ENCODE data around the gene BDH1.

BDH1 gene

DNA sequence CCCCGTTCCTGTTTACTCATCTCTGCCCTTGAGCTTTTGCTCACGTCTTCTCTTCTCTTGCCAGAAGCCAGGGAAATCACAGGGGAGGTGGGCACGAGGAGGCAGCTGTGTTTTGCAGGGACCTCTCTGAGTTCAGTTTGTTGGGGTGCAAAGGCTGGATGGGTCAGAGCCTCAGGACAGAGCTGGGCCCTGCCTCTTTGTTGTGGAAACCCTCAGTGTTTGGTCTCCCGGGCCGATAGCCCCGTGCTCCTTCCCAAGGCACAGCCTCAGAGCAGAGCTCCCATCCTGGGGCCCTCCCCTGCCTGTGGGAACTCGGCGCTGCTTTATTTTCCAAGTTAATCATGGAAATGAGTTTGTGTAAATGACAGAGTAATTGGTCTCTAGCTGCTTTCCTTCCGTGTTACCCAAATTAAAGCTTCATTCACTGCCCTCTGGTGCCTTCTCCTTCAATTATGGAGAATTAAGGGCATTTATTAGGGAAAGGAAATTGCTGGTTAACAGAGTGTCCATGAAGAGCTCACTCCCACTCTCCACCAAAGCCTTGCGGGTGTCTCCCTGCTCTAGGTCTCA, 40.9 kb downstream of the BDH1 start:
- H3K4me3 ChIP-seq (ENCODE audit: low read length) = no peak overlapping the region
- no peak overlapping the region for H3K27ac ChIP-seq (ENCODE audit: low read length)
- no peaks in the 10 kb centered on the region for H3K27me3 ChIP-seq (ENCODE audit: control insufficient read depth, insufficient read depth, low read length)
- H3K9ac ChIP-seq (ENCODE audit: low read length) = no peak overlapping the region
- H3K9me3 ChIP-seq (ENCODE audit: control insufficient read depth, low read depth, low read length) = no peaks in the 10 kb centered on the region
- peaks cover under 1% of the 10 kb centered on the region for H3K4me1 ChIP-seq (ENCODE audit: control insufficient read depth, low read depth, low read length)
- peaks cover 3% of the 10 kb centered on the region for H3K36me3 ChIP-seq (ENCODE audit: control insufficient read depth, low read depth, low read length)

DNA sequence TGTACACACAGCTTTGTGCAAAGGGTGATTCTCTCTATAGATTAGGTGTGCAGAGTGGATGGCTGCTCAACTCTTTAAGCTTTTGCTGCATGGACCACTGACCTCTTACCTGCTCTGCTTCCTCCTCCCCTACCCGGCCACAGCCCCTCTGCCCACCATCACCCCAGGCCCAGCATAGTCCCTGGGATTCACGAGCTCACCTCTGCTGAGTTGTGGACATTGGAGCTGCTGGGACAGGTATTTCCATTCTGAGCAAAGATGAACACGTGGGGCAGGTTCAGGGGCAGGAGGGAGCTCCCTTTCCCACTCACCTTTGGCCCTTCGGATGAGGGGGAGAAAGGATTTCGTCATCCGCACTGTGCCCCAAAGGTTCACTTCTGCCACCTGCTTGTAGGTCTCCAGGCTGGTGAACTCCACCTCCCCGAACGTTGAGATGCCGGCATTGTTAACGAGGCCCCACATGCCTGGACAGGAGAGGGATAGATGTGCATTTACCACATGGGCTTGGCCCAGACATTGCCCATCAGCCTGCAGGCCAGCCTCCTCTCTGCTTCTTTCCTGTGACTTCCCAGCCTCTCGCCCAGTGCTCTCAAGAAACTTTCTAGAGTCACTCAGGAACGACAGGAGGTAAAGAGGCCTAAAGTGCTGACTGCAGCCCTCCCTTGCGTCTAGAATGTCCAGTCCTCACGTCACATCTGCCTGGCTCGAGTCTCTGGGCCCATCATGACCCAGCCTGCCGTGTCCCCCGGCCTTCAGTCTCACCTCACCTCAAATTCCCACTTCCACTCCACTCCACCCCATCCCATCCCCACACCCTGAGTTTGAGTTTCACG, 41.6 kb downstream of the BDH1 start:
- Histone ChIP-seq H3K4me3 (ENCODE audit: low read length) (no peak overlapping the region), H3K27ac (ENCODE audit: low read length) (no peak overlapping the region), H3K9ac (ENCODE audit: low read length) (no peak overlapping the region), H3K9me3 (ENCODE audit: control insufficient read depth, low read depth, low read length) (no peaks in the 10 kb centered on the region), H3K4me1 (ENCODE audit: control insufficient read depth, low read depth, low read length) (peaks cover 6% of the 10 kb centered on the region), H3K27me3 (ENCODE audit: control insufficient read depth, insufficient read depth, low read length) (peaks cover 5% of the 10 kb centered on the region), H3K36me3 (ENCODE audit: control insufficient read depth, low read depth, low read length) (peaks cover 3% of the 10 kb centered on the region)

GRCh38 chr3:197512691-197513571, 42.8 kb downstream of the BDH1 start:
- Histone ChIP-seq H3K9ac (ENCODE audit: low read length) (no peak overlapping the region), H3K27ac (ENCODE audit: low read length) (no peak overlapping the region), H3K4me3 (ENCODE audit: low read length) (no peak overlapping the region), H3K9me3 (ENCODE audit: control insufficient read depth, low read depth, low read length) (no peaks in the 10 kb centered on the region), H3K4me1 (ENCODE audit: control insufficient read depth, low read depth, low read length) (peaks cover 6% of the 10 kb centered on the region), H3K27me3 (ENCODE audit: control insufficient read depth, insufficient read depth, low read length) (peaks cover 5% of the 10 kb centered on the region), H3K36me3 (ENCODE audit: control insufficient read depth, low read depth, low read length) (peaks cover 3% of the 10 kb centered on the region)

GRCh38 chr3:197511853-197512635, 43.7 kb downstream of the BDH1 start:
- Histone ChIP-seq H3K9me3 (ENCODE audit: control insufficient read depth, low read depth, low read length) (no peaks in the 10 kb centered on the region), H3K27ac (ENCODE audit: low read length) (no peak overlapping the region), H3K36me3 (ENCODE audit: control insufficient read depth, low read depth, low read length) (peaks cover 3% of the 10 kb centered on the region), H3K4me3 (ENCODE audit: low read length) (no peak overlapping the region), H3K27me3 (ENCODE audit: control insufficient read depth, insufficient read depth, low read length) (peaks cover 5% of the 10 kb centered on the region), H3K9ac (ENCODE audit: low read length) (no peak overlapping the region), H3K4me1 (ENCODE audit: control insufficient read depth, low read depth, low read length) (peaks cover 6% of the 10 kb centered on the region)

GRCh38 chr3:197511130-197511529, 44.6 kb downstream of the BDH1 start:
- Histone ChIP-seq H3K27ac (ENCODE audit: low read length) (no peak overlapping the region), H3K4me1 (ENCODE audit: control insufficient read depth, low read depth, low read length) (peaks cover 6% of the 10 kb centered on the region), H3K9ac (ENCODE audit: low read length) (no peak overlapping the region), H3K27me3 (ENCODE audit: control insufficient read depth, insufficient read depth, low read length) (peaks cover 5% of the 10 kb centered on the region), H3K9me3 (ENCODE audit: control insufficient read depth, low read depth, low read length) (no peaks in the 10 kb centered on the region), H3K36me3 (ENCODE audit: control insufficient read depth, low read depth, low read length) (peaks cover 3% of the 10 kb centered on the region), H3K4me3 (ENCODE audit: low read length) (no peak overlapping the region)

- no peak overlapping the region for H3K9ac ChIP-seq (ENCODE audit: low read length)
- H3K36me3 ChIP-seq (ENCODE audit: control insufficient read depth, low read depth, low read length) = peaks cover 3% of the 10 kb centered on the region
- H3K27me3 ChIP-seq (ENCODE audit: control insufficient read depth, insufficient read depth, low read length) = peaks cover 5% of the 10 kb centered on the region
- no peaks in the 10 kb centered on the region for H3K9me3 ChIP-seq (ENCODE audit: control insufficient read depth, low read depth, low read length)
- H3K4me3 ChIP-seq (ENCODE audit: low read length) = no peak overlapping the region
- H3K27ac ChIP-seq (ENCODE audit: low read length) = no peak overlapping the region
- H3K4me1 ChIP-seq (ENCODE audit: control insufficient read depth, low read depth, low read length) = peaks cover 6% of the 10 kb centered on the region
Measured at GRCh38 chr3:197510642-197511018, 45.1 kb downstream of the BDH1 start.

- Histone ChIP-seq H3K9me3 (ENCODE audit: control insufficient read depth, low read depth, low read length) (no peaks in the 10 kb centered on the region), H3K27me3 (ENCODE audit: control insufficient read depth, insufficient read depth, low read length) (peaks cover 5% of the 10 kb centered on the region), H3K36me3 (ENCODE audit: control insufficient read depth, low read depth, low read length) (peaks cover 3% of the 10 kb centered on the region), H3K9ac (ENCODE audit: low read length) (peak overlapping the region; percentile 69), H3K4me1 (ENCODE audit: control insufficient read depth, low read depth, low read length) (peaks cover 6% of the 10 kb centered on the region), H3K4me3 (ENCODE audit: low read length) (peak overlapping the region; percentile 40), H3K27ac (ENCODE audit: low read length) (no peak overlapping the region)
Measured at GRCh38 chr3:197508924-197509775, 46.6 kb downstream of the BDH1 start.

GRCh38 chr3:197508461-197508860, 47.3 kb downstream of the BDH1 start:
- Histone ChIP-seq H3K27ac (ENCODE audit: low read length) (no peak overlapping the region), H3K9ac (ENCODE audit: low read length) (no peak overlapping the region), H3K9me3 (ENCODE audit: control insufficient read depth, low read depth, low read length) (no peaks in the 10 kb centered on the region), H3K27me3 (ENCODE audit: control insufficient read depth, insufficient read depth, low read length) (peaks cover 5% of the 10 kb centered on the region), H3K4me3 (ENCODE audit: low read length) (no peak overlapping the region), H3K4me1 (ENCODE audit: control insufficient read depth, low read depth, low read length) (peaks cover 6% of the 10 kb centered on the region), H3K36me3 (ENCODE audit: control insufficient read depth, low read depth, low read length) (peaks cover 3% of the 10 kb centered on the region)

DNA sequence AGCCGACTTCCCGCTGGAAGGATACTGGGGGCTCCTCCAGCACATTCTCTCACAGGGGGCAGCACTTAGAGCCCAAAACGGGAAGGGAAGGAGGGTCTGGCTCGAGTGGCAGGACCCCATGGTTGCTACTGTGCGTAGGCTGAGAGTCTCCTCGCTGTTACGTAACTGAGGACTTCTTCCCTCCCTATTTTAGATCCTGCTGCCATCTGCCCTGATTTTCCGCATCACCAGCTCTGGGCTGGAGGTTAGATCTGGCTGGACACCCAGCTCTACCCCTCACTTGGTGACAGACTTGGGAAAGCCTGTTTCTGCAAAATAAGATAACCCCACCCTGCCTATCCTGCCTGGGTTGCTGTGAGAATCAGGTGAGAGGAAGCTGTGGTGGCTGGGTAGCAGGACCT, 47.7 kb downstream of the BDH1 start:
- H3K9ac ChIP-seq (ENCODE audit: low read length) = no peak overlapping the region
- H3K27ac ChIP-seq (ENCODE audit: low read length) = no peak overlapping the region
- peaks cover 3% of the 10 kb centered on the region for H3K36me3 ChIP-seq (ENCODE audit: control insufficient read depth, low read depth, low read length)
- no peaks in the 10 kb centered on the region for H3K9me3 ChIP-seq (ENCODE audit: control insufficient read depth, low read depth, low read length)
- peaks cover 6% of the 10 kb centered on the region for H3K4me1 ChIP-seq (ENCODE audit: control insufficient read depth, low read depth, low read length)
- peaks cover 5% of the 10 kb centered on the region for H3K27me3 ChIP-seq (ENCODE audit: control insufficient read depth, insufficient read depth, low read length)
- no peak overlapping the region for H3K4me3 ChIP-seq (ENCODE audit: low read length)

DNA sequence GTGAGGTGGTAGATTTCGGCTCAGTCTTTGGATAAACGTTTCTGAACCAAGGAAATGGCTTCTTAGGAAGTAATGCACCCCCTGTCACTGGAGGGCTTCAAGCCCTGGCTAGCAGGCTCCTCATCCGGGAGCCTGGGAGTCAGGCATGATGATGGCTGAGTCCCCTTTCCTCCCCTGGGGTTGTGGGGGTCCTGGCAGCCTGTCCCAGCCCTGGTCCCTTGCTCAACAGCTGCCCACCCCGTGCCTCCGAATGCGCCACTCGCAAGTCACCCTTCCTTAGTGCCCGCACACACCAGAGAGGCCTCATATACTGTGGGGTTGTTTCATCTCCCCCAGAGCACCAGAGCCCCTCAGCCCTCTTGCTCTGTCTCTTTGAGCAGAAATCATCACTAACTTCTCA, 48.2 kb downstream of the BDH1 start:
- Histone ChIP-seq H3K4me1 (ENCODE audit: control insufficient read depth, low read depth, low read length) (peaks cover 6% of the 10 kb centered on the region), H3K9me3 (ENCODE audit: control insufficient read depth, low read depth, low read length) (no peaks in the 10 kb centered on the region), H3K9ac (ENCODE audit: low read length) (no peak overlapping the region), H3K27me3 (ENCODE audit: control insufficient read depth, insufficient read depth, low read length) (peaks cover 5% of the 10 kb centered on the region), H3K4me3 (ENCODE audit: low read length) (no peak overlapping the region), H3K36me3 (ENCODE audit: control insufficient read depth, low read depth, low read length) (peaks cover 3% of the 10 kb centered on the region), H3K27ac (ENCODE audit: low read length) (no peak overlapping the region)

All from iPS-18a (cell line).